NT2/D1 (cell line): ENCODE measurements around the gene MAP3K4.

ENCODE experiments used
- DNase-seq: peaks from one replicate; pipeline ENCODE4 v3.0.0-alpha.2; 2011; ENCODE audit warnings: low read depth, low spot score
- H3K27me3 ChIP-seq: 2 replicates; pipeline ENCODE4 v1.6.0; 2011; ENCODE audit warnings: mild to moderate bottlenecking; ENCODE audit not compliant: insufficient read length, insufficient read depth
- H3K36me3 ChIP-seq: 2 replicates; pipeline ENCODE4 v1.6.1; 2011; ENCODE audit warnings: mild to moderate bottlenecking, low read length, mixed read lengths; ENCODE audit not compliant: insufficient read depth, insufficient read length
- H3K4me1 ChIP-seq: 2 replicates; pipeline ENCODE4 v1.5.1; 2011; ENCODE audit not compliant: insufficient read depth, insufficient read length
- H3K4me3 ChIP-seq: 2 replicates; pipeline ENCODE4 v1.5.1; 2011; ENCODE audit warnings: low read depth; ENCODE audit not compliant: insufficient read length
- H3K9ac ChIP-seq: 2 replicates; pipeline ENCODE4 v1.6.0; 2011; ENCODE audit warnings: low read depth; ENCODE audit not compliant: insufficient read length
- H3K9me3 ChIP-seq: 2 replicates; pipeline ENCODE4 v1.5.1; 2011; ENCODE audit warnings: mild to moderate bottlenecking, low read length; ENCODE audit not compliant: insufficient read depth
- SUZ12 ChIP-seq: IDR thresholded peaks from 2 replicates; pipeline ENCODE4 v1.6.1; 2011; ENCODE audit not compliant: insufficient read length, insufficient read depth; ENCODE audit errors: extremely low read depth
- YY1 ChIP-seq: IDR thresholded peaks from 2 replicates; pipeline ENCODE4 v1.6.1; 2011; ENCODE audit not compliant: insufficient read length, insufficient read depth
- ZNF274 ChIP-seq: IDR thresholded peaks from 2 replicates; pipeline ENCODE4 v1.6.1; 2011; ENCODE audit warnings: mild to moderate bottlenecking, low read depth, low read length

Gene MAP3K4

GRCh38 chr6:160998766-160999165 lies 7.2 kb downstream of the MAP3K4 start:
- DNase-seq = no peak
- Histone ChIP-seq H3K9ac (no peak overlapping the region), H3K4me3 (no peak overlapping the region), H3K9me3 (no peaks in the 10 kb centered on the region), H3K36me3 (peaks cover 5% of the 10 kb centered on the region), H3K27me3 (no peaks in the 10 kb centered on the region), H3K4me1 (no peaks in the 10 kb centered on the region)
- no peak for TF ChIP-seq SUZ12
- TF ChIP-seq YY1 = no peak
- no peak for TF ChIP-seq ZNF274

- no peak for TF ChIP-seq ZNF274
- no peak for TF ChIP-seq YY1
- TF ChIP-seq SUZ12 = no peak
- no peaks in the 10 kb centered on the region for H3K4me1 ChIP-seq
- no peak for DNase-seq
Measured at GRCh38 chr6:160999516-160999915, 7.9 kb downstream of the MAP3K4 start.

GRCh38 chr6:161000632-161001031 lies 9.1 kb downstream of the MAP3K4 start:
- DNase-seq = no peak
- Histone ChIP-seq H3K27me3 (no peaks in the 10 kb centered on the region), H3K4me1 (no peaks in the 10 kb centered on the region), H3K36me3 (peaks cover 5% of the 10 kb centered on the region), H3K4me3 (no peak overlapping the region), H3K9ac (no peak overlapping the region), H3K9me3 (no peaks in the 10 kb centered on the region)
- no peak for TF ChIP-seq YY1
- no peak for TF ChIP-seq ZNF274
- no peak for TF ChIP-seq SUZ12

More at GRCh38 chr6:160999516-160999915, 7.9 kb downstream of the MAP3K4 start:
- peaks cover 5% of the 10 kb centered on the region for H3K36me3 ChIP-seq
- no peak overlapping the region for H3K4me3 ChIP-seq
- no peaks in the 10 kb centered on the region for H3K27me3 ChIP-seq
- no peaks in the 10 kb centered on the region for H3K9me3 ChIP-seq
- H3K9ac ChIP-seq = no peak overlapping the region

GRCh38 chr6:161001421-161001820 lies 9.9 kb downstream of the MAP3K4 start:
- no peaks in the 10 kb centered on the region for H3K27me3 ChIP-seq

GRCh38 chr6:161003336-161003735 lies 11.8 kb downstream of the MAP3K4 start:
- TF ChIP-seq SUZ12 = no peak
- no peak for TF ChIP-seq ZNF274
- TF ChIP-seq YY1 = no peak
- Histone ChIP-seq H3K9ac (no peak overlapping the region), H3K27me3 (no peaks in the 10 kb centered on the region), H3K4me3 (no peak overlapping the region), H3K9me3 (no peaks in the 10 kb centered on the region), H3K36me3 (no peaks in the 10 kb centered on the region), H3K4me1 (no peaks in the 10 kb centered on the region)
- DNase-seq = no peak

More at GRCh38 chr6:161001421-161001820, 9.9 kb downstream of the MAP3K4 start:
- TF ChIP-seq ZNF274 = no peak
- TF ChIP-seq SUZ12 = no peak
- TF ChIP-seq YY1 = no peak
- Histone ChIP-seq H3K9ac (no peak overlapping the region), H3K9me3 (no peaks in the 10 kb centered on the region), H3K4me1 (no peaks in the 10 kb centered on the region), H3K36me3 (peaks cover 2% of the 10 kb centered on the region), H3K4me3 (no peak overlapping the region)
- no peak for DNase-seq

- TF ChIP-seq ZNF274 (no peak), SUZ12 (no peak), YY1 (no peak)
- no peak for DNase-seq
- Histone ChIP-seq H3K27me3 (no peaks in the 10 kb centered on the region), H3K9ac (no peak overlapping the region), H3K36me3 (no peaks in the 10 kb centered on the region), H3K4me1 (peaks cover 2% of the 10 kb centered on the region), H3K4me3 (no peak overlapping the region), H3K9me3 (no peaks in the 10 kb centered on the region)
Measured at GRCh38 chr6:161008245-161008644, 16.7 kb downstream of the MAP3K4 start.

GRCh38 chr6:161009991-161010390 lies 18.4 kb downstream of the MAP3K4 start:
- Histone ChIP-seq H3K4me3 (no peak overlapping the region), H3K27me3 (no peaks in the 10 kb centered on the region), H3K36me3 (no peaks in the 10 kb centered on the region), H3K9me3 (no peaks in the 10 kb centered on the region), H3K4me1 (peaks cover 2% of the 10 kb centered on the region), H3K9ac (no peak overlapping the region)
- DNase-seq = no peak
- no peak for TF ChIP-seq SUZ12
- no peak for TF ChIP-seq YY1
- no peak for TF ChIP-seq ZNF274
